ENCODE measurements around the gene PTPRK.

The PTPRK gene

GRCh38 chr6:127976796-127977195, 543.6 kb downstream of the PTPRK start:
- DNase-seq = no peak

DNA sequence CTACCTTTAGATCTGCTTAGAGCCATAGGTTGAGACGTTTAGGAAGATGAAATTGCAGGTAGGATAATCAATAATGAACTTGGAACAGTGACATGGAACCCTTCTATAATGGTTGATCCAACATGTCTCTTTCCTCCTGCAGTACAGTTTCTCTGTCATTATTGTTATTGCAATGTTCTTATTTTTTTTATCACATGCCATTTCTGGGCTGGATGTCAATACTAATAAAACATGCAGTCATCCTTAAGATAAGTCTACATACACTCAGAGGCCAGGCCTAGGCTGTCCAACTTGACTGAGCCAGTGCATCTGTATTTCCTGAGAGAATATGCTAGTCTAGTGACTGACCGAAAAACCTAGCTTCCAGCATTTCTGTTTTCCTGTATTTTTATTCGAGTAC, 544.3 kb downstream of the PTPRK start:
- no peak for DNase-seq

- DNase-seq = no peak
These were observed 547.6 kb downstream of the PTPRK start for GRCh38 chr6:127972815-127973214.

DNA sequence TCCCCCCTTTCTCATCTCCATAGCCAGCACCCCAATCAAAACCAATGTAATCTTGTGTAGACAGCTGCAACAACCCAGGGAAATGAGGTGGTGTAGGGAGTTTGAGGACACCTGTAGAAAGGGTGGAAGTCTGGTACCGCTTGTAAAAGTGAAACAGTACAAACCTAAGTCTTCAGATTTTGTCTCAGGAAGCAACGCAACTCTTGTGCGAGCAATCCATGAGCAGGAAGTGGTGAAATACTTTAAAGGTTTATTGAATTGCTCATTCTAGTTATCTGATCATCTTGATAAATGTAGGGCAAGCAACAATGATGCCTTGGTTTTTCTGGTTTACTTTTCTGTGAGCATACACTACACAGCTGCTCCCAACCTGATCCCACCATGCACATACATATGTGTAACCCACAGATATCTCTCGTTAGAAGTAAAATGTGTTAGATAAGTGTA, 548.4 kb downstream of the PTPRK start:
- DNase-seq = no peak

DNA sequence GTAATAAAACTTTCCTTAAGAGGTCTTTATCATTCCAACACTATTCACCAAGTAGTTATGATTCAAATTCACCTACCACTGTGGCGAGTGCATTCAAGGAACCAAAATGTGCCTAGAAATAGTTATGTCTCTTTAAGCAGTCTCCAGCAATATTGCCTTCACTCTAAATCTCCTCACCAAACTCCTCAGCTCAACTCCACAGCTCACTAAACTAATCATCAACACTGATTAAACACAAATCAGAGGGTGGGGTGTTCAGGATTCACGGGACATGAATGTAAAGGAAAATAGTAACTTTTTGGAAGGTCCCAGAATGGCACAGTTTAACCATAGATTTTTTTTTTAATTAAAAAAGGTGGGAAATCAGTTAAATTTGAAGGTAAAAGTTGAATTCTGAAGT, 549.0 kb downstream of the PTPRK start:
- DNase-seq = no peak

- DNase-seq = no peak
These were observed 550.7 kb downstream of the PTPRK start for GRCh38 chr6:127969701-127970100.

GRCh38 chr6:127968394-127968793, 552.0 kb downstream of the PTPRK start:
- DNase-seq = no peak

- DNase-seq = no peak
These were observed 552.7 kb downstream of the PTPRK start for GRCh38 chr6:127967708-127968107.

DNA sequence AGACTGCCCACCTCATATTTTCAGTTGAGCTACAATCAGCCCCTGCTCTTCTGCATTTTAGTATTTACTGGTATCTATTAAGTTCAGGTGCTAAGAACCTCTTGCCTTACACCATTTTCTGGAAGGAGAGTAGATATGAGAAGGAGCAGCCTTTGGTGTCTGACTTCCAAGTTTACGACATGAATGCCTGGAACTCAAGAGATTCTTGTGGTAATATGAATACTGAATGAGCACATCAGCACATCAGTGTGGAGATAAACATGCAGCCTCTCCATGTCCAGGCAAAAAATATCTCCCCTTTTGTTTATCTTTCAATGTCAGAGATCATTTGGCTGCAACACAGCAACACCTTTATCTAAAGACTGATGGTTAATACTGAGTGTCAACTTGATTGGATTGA, 553.8 kb downstream of the PTPRK start:
- DNase-seq = no peak

GRCh38 chr6:127963495-127963894, 556.9 kb downstream of the PTPRK start:
- DNase-seq = no peak

GRCh38 chr6:127959869-127960268, 560.5 kb downstream of the PTPRK start:
- DNase-seq = no peak

DNA sequence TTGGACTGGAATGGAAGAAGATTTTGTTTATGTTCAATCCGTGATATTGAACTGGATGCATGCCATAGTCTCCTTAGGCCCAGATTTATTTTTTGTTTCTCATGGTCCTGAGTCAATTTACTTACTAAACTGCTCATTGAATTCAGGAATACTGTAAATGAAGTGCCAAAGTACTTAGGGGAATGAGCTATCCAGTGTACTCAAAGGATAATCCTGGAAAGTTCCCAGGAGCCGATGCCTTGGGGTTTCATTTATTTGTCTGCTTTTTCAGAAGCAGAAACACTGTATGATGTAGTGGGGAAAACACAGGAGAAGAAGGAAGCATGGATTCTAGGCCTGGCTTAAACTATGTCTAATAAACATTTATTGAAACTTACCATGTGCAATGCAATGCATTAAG, 563.4 kb downstream of the PTPRK start:
- no peak for DNase-seq

DNA sequence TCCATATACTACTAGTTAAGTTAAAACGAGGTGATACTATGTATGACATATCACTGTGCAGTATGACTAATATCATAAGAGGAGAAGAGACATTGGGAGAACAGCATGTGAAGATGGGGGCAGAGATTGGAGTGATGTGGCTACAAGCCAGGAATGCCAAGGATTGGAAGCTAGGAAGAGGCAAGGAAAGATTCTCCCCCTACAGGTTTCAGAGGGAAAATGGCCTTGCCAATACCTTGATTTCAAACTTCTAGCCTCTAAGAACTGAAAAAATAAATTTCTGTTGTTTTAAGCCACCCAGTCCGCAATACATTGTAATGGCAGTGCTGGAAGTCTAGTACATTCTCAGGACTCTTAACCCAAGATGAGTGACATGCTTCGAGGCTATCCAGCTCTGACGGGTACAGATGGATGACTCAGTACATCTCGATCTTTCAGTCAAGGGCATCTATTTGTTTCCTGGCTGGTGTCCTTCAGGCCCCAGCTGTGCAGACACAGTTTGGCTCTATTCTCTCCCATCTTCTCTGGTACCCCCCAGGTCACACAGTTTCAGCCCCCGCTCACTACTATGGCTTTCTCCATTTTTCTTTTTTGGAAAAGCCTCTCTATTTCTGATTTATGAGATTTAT, 564.0 kb downstream of the PTPRK start:
- no peak for DNase-seq

- no peak for DNase-seq
These were observed 566.3 kb downstream of the PTPRK start for GRCh38 chr6:127954082-127954481.

DNA sequence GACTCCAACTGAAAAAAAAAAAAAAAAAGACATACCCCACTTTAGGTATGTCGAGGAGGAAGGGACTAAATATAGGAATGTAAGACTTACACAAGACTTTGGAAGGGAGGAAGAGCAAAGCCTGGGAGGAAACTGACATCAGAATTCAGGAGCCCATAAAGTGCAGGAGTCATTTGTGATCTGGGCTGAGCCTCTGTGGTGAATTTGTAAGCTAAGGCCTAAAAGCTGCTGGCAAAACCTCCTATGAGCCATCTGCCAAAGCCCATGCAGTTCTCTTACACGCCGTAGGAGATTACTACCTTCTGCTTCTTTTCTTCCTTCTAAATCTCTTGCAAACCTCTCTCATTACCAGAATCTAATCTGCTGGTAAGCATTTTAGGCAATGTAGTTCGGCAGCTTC, 567.6 kb downstream of the PTPRK start:
- no peak for DNase-seq

GRCh38 chr6:127952176-127952575, 568.2 kb downstream of the PTPRK start:
- DNase-seq = no peak

DNA sequence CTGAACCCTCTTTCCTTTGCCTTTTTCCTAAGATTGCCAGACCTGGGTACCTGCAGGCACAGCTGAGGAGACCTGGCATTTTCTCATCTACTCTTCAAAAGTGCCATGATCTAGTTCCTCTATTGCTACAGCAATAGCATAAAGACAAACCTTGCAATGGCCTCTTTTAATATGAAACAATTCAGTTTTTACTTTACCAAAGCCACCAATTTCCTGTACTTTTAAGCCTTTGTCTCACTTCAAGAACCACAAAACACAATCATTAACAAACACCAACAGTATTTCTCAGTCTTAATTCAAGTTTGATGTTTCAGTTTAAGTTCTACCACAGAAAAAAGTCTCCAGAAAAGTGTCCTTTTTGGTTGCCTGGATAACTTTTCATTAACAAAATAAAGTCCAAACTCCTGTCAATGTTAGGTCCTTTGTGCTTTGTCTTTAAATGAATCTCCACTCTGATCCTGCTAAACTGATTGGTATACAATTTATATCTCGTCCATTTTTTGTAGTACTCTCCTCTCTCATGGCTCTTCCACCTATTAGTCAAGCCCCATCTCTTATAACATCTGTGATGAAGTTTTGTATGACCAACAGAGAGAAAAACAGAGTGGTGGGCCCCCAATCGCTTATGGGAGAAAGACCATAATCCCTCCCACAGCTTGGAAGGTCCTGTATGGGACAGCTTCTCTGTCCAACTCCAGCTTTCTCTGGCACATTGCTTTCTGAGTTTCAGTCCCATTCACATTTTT, 569.1 kb downstream of the PTPRK start:
- DNase-seq = no peak

DNA sequence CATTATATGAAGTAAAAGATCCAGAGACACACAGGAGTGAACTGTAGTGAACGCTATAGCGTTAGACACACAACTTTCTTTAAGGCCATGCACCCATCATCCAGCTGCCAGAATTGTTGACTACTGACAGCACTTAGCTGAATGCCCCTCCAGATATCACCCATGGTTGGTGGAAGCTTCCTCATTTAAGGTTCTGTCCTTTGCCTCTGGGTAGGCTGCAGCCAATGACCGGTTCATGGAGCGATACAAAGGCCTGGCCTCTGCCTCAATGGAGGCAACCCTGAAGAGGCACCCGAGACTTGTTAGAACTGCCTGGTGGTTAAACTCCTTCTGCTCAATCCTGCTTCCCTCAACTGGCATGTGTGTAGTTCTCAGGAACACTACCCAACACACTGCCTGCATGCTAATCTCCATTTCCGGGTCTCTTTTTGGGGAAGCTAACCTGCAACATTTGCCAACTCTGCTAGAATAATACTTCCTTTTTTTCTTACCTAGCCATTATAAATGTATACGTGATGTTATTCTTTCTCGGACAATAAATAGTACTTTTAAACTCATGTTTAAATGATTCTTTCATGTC, 569.7 kb downstream of the PTPRK start:
- DNase-seq = no peak

- no peak for DNase-seq
These were observed 571.1 kb downstream of the PTPRK start for GRCh38 chr6:127949251-127949650.

DNA sequence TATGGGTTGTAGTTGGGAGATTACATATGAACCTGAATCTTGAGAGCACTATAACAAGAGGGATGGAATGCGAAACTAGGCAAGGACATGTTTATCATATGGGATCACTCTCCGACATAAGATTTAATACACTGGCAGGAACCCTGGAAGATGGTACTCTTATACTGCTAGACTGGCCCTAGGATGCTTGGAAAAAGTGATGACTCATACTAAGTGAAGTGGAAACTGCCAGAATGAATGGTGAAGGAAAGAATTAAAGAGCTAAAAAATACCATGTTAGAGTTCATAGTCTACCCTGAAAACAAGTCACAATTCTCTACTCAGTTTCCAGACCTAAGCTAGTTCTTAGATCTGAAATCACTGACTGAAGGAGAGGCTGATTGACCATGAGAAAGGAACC, 574.0 kb downstream of the PTPRK start:
- no peak for DNase-seq

GRCh38 chr6:127945434-127946097, 574.8 kb downstream of the PTPRK start:
- no peak for DNase-seq

DNA sequence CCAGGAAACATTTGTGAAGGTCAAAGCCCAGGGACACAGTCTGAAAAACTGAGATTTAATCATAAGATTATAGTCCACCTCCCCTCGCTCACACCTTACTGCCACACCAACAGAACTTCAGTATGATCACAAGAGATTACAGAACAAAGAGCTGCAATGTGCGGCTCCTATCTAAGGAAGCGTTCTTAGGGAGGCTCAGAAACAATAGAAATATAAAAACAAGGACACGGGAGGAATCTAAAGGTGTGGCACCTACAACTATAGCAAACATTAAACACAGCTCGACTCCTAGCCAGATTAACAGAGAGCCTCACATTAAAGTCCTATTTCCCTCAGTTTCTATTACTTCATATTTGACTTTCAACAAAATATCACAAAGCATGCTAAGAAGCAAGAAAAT, 579.2 kb downstream of the PTPRK start:
- DNase-seq = no peak

DNA sequence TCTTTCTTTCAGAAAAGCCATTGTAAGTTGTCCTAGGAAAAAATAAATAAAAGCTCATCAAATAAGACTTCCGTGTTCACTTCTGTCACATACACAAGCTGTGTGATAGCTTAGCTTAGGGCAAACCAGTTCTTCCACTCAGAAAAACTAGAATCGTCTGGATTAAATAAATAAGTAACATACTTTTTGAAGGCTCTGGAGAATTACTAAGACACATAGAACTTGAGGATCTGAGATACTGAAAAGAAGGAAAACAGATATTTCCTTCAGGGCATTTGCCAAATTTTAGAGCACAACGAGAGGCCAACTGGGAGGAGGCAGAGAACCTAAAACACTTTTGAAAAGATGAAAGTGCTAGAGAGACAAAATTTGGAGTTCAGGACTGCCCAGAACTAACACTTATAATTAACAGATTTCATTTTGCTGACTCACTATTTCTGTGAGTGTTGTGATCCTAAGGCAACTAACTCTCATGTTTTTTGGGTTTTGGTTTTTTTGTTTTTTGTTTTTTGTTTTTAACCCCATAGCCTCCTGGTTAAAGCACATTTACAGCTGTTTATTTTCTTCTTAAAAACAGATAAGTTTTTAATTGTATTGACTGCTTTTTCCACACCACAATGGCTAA, 580.8 kb downstream of the PTPRK start:
- no peak for DNase-seq

Data from NCI-H1048 (cell line).